HEK293T (cell line): ENCODE results near the gene CD83.

Source experiments
- ELF4 ChIP-seq: fragments of 450-650 bp; IDR thresholded peaks from 2 replicates; pipeline ENCODE4 v1.6.1; 2017; ENCODE audit warnings: antibody characterized with exemption
- FOXA1 ChIP-seq: fragments of 450-650 bp; IDR thresholded peaks from 2 replicates; pipeline ENCODE4 v1.6.1; 2016; ENCODE audit warnings: mild to moderate bottlenecking
- TARDBP ChIP-seq: fragments of 450-650 bp; IDR thresholded peaks from 2 replicates; pipeline ENCODE4 v1.6.1; 2016
- TF ChIP-seq, protein P1 (sequence below): fragments of 450-650 bp; IDR thresholded peaks from 2 replicates; pipeline ENCODE4 v1.6.1; 2016

DNA sequence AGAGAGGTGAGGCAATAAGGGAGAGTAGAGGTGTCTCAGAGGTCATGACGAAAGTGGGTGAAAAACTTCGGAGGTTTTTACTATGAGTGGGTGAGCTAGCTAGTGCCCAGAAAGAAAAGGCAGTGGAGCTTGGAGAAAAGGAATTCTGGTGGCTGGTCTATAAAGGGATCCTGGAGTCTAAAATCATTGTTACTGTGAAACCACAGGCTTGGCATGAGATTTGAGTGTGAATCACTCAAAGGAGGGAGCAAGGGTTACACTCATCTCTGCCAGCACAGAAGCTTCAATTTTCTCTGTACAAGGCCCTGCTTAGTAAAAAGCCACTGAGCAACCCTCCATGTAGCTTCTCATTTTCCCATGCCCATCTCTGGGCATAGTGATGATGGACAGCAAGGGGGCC lies 47.5 kb downstream of the CD83 start:
- TF ChIP-seq ELF4 (no peak), TARDBP (no peak), FOXA1 (no peak)
- TF ChIP-seq, protein P1, sequence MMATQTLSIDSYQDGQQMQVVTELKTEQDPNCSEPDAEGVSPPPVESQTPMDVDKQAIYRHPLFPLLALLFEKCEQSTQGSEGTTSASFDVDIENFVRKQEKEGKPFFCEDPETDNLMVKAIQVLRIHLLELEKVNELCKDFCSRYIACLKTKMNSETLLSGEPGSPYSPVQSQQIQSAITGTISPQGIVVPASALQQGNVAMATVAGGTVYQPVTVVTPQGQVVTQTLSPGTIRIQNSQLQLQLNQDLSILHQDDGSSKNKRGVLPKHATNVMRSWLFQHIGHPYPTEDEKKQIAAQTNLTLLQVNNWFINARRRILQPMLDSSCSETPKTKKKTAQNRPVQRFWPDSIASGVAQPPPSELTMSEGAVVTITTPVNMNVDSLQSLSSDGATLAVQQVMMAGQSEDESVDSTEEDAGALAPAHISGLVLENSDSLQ = no peak
